ENCODE data around the gene SNX13.

The SNX13 gene

GRCh38 chr7:17781491-17782215, 158.6 kb downstream of the SNX13 start:
- in situ Hi-C loops (cut with MboI; ENCODE audit: low pct_unique_long_range_greater_than_20kb, low sequenced_read_pairs, unreplicated experiment), result no loop called here
- TF ChIP-seq CTCF (IDR thresholded peaks at IDR 0.05; ENCODE audit: extremely low read depth, insufficient read depth, missing control alignments), result no peak
- DNase-seq (ENCODE audit: low spot score), result no peak

GRCh38 chr7:17779381-17779780, 160.9 kb downstream of the SNX13 start:
- no peak for TF ChIP-seq CTCF (IDR thresholded peaks at IDR 0.05; ENCODE audit: extremely low read depth, insufficient read depth, missing control alignments)

GRCh38 chr7:17774716-17775288, 165.5 kb downstream of the SNX13 start:
- TF ChIP-seq CTCF (IDR thresholded peaks at IDR 0.05; ENCODE audit: extremely low read depth, insufficient read depth, missing control alignments), result no peak
- in situ Hi-C loops (cut with MboI; ENCODE audit: low pct_unique_long_range_greater_than_20kb, low sequenced_read_pairs, unreplicated experiment), result loop anchor here (10.0 kb wide), 1 partner anchor 210 kb away; no protein-coding TSS in a partner anchor
- no peak for DNase-seq (ENCODE audit: low spot score)

More at GRCh38 chr7:17779381-17779780, 160.9 kb downstream of the SNX13 start:
- DNase-seq (ENCODE audit: low spot score), result no peak
- in situ Hi-C loops (cut with MboI; ENCODE audit: low pct_unique_long_range_greater_than_20kb, low sequenced_read_pairs, unreplicated experiment), result loop anchor here (10.0 kb wide), 1 partner anchor 205 kb away; no protein-coding TSS in a partner anchor

- in situ Hi-C loops (cut with MboI; ENCODE audit: low pct_unique_long_range_greater_than_20kb, low sequenced_read_pairs, unreplicated experiment), result loop anchor here (10.0 kb wide), 1 partner anchor 211 kb away; no protein-coding TSS in a partner anchor
- DNase-seq (ENCODE audit: low spot score), result no peak
- no peak for TF ChIP-seq CTCF (IDR thresholded peaks at IDR 0.05; ENCODE audit: extremely low read depth, insufficient read depth, missing control alignments)
These were observed 166.0 kb downstream of the SNX13 start for GRCh38 chr7:17774248-17774647.

- DNase-seq (ENCODE audit: low spot score), result no peak
- TF ChIP-seq CTCF (IDR thresholded peaks at IDR 0.05; ENCODE audit: extremely low read depth, insufficient read depth, missing control alignments), result no peak
- in situ Hi-C loops (cut with MboI; ENCODE audit: low pct_unique_long_range_greater_than_20kb, low sequenced_read_pairs, unreplicated experiment), result loop anchor here (10.0 kb wide), 1 partner anchor 212 kb away; no protein-coding TSS in a partner anchor
These were observed 167.0 kb downstream of the SNX13 start for GRCh38 chr7:17773289-17773626.

GRCh38 chr7:17772581-17773288, 167.6 kb downstream of the SNX13 start:
- DNase-seq (ENCODE audit: low spot score), result no peak
- in situ Hi-C loops (cut with MboI; ENCODE audit: low pct_unique_long_range_greater_than_20kb, low sequenced_read_pairs, unreplicated experiment), result loop anchor here (10.0 kb wide), 1 partner anchor 212 kb away; no protein-coding TSS in a partner anchor
- TF ChIP-seq CTCF (IDR thresholded peaks at IDR 0.05; ENCODE audit: extremely low read depth, insufficient read depth, missing control alignments), result no peak

Measured in GM13977 (cell line).